Mesothelial cell of epicardium (in vitro differentiated cells): ENCODE measurements around the gene METRNL. TPM values are rescaled to one million over a fixed set of nuclear protein-coding genes. Genes with fewer than 3 reads are reported as not detected.
"Not testable (repeated sequence)": the region's sequence is repeated elsewhere in the genome, so short reads cannot be mapped to it uniquely, and the experiment has no call there.

Source experiments
- DNase-seq, 2 experiments: peaks; one replicate each; pipeline ENCODE4 v3.0.0; 2021; ENCODE audit warnings: low spot score in 2 of 2; ENCODE audit not compliant: unreplicated experiment in 2 of 2
- H3K27ac Mint-ChIP-seq: 2 replicates; pipeline ENCODE4 v1.8.0; 2021; ENCODE audit warnings: mixed read lengths
- H3K27me3 Mint-ChIP-seq: 2 replicates; pipeline ENCODE4 v1.8.0; 2021; ENCODE audit warnings: low read depth, mixed read lengths
- H3K36me3 Mint-ChIP-seq: 2 replicates; pipeline ENCODE4 v1.8.0; 2021; ENCODE audit warnings: mixed read lengths
- H3K4me1 Mint-ChIP-seq: 2 replicates; pipeline ENCODE4 v1.8.0; 2021; ENCODE audit warnings: mixed read lengths
- H3K4me3 Mint-ChIP-seq: 2 replicates; pipeline ENCODE4 v1.8.0; 2021; ENCODE audit warnings: mild to moderate bottlenecking, moderate library complexity, mixed read lengths
- H3K9me3 Mint-ChIP-seq: 2 replicates; pipeline ENCODE4 v1.8.0; 2021; ENCODE audit warnings: mixed read lengths
- total RNA-seq: library from RNA; stranded (reverse); gene quantifications from 3 replicates; pipeline ENCODE4 v1.2.1, GENCODE V29; 2021
- TF ChIP-seq, protein P1 (sequence below): fragments of 200-600 bp; sonication (generic); IDR thresholded peaks from one replicate; pipeline ENCODE4 v1.5.0; 2021; ENCODE audit warnings: antibody characterized with exemption; ENCODE audit not compliant: unreplicated experiment

Gene METRNL
- total RNA-seq, 1 donor from 2014 or later = 106 TPM

DNA sequence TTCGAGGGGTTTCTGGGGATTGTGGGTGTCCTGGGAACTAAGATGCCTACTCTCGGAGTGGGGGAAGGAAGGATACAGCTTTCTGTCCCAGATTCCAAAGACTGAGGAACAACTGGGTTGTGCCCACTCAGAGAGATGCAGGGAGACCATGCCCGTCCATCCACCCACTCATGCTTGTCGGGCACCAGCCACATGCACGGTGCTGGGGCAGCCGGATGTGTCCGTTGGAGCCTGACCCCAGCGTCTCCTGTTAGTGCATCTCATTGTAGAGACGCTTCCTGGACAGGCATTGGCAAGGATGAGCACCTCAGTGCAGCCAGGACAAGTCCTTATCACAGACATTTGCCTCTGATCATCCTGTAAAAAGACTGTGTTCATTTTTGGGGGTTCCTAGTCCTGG, 58.1 kb downstream of the METRNL start:
- TF ChIP-seq, protein P1, sequence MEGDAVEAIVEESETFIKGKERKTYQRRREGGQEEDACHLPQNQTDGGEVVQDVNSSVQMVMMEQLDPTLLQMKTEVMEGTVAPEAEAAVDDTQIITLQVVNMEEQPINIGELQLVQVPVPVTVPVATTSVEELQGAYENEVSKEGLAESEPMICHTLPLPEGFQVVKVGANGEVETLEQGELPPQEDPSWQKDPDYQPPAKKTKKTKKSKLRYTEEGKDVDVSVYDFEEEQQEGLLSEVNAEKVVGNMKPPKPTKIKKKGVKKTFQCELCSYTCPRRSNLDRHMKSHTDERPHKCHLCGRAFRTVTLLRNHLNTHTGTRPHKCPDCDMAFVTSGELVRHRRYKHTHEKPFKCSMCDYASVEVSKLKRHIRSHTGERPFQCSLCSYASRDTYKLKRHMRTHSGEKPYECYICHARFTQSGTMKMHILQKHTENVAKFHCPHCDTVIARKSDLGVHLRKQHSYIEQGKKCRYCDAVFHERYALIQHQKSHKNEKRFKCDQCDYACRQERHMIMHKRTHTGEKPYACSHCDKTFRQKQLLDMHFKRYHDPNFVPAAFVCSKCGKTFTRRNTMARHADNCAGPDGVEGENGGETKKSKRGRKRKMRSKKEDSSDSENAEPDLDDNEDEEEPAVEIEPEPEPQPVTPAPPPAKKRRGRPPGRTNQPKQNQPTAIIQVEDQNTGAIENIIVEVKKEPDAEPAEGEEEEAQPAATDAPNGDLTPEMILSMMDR = no peak
- H3K9me3 Mint-ChIP-seq = peaks cover 22% of the 10 kb centered on the region
- H3K4me1 Mint-ChIP-seq = peaks cover 6% of the 10 kb centered on the region
- DNase-seq = peak in 1 of 2 experiments; percentile 19
- peaks cover 3% of the 10 kb centered on the region for H3K36me3 Mint-ChIP-seq
- no peak overlapping the region for H3K4me3 Mint-ChIP-seq
- H3K27me3 Mint-ChIP-seq = peaks cover 39% of the 10 kb centered on the region
- H3K27ac Mint-ChIP-seq = no peak overlapping the region

DNA sequence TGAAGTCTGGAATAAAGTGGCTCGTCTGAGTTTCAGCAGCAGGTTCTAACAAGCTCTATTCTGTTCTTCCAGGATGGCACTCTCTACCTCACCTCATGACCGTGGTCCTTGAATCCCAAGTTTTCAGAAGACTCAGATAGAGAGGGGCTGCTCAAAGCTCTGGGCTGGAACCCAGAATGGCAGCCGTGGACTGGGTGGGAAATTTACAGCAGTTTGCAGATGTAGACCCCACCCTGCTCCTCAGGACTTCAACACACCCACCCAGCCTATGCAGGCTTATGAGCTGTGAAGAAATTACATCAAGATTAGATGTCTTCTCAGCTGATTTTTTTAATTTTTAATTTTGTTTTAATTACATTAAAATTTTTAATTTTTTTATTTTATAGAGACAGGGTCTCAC, 59.4 kb downstream of the METRNL start:
- peak in 1 of 2 experiments; percentile 10 for DNase-seq
- Mint-ChIP-seq H3K27me3 (peaks cover 27% of the 10 kb centered on the region), H3K36me3 (peaks cover 3% of the 10 kb centered on the region), H3K27ac (no peak overlapping the region), H3K9me3 (peaks cover 31% of the 10 kb centered on the region), H3K4me3 (no peak overlapping the region), H3K4me1 (no peaks in the 10 kb centered on the region)
- TF ChIP-seq, protein P1 = no peak

DNA sequence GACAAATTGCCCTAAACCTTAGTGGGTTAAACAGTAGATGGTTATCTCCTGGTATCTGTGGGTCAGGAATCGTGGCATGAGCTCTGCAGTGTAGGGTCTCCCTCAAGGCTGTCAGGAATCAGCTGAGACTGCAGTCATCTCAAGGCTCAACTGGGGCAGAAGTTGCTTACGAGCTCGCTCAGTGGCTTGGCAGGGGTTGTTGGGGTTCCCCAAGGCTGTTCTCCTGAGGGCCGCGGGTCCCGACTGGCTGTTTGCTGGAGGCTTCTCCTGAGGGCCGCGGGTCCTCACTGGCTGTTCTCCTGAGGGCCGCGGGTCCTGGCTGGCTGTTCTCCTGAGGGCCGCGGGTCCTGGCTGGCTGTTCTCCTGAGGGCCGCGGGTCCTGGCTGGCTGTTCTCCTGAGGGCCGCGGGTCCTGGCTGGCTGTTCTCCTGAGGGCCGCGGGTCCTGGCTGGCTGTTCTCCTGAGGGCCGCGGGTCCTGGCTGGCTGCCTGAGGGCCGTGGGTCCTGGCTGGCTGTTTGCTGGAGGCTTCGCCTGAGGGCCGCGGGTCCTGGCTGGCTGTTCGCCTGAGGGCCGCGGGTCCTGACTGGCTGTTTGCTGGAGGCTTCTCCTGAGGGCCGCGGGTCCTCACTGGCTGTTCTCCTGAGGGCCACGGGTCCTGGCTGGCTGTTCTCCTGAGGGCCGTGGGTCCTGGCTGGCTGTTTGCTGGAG, 60.3 kb downstream of the METRNL start:
- not testable (repeated sequence) for H3K27ac Mint-ChIP-seq, H3K36me3 Mint-ChIP-seq, H3K4me1 Mint-ChIP-seq, H3K4me3 Mint-ChIP-seq
- Mint-ChIP-seq H3K9me3 (peaks cover 31% of the 10 kb centered on the region), H3K27me3 (peaks cover 28% of the 10 kb centered on the region)
- peak in 1 of 2 experiments; percentile 28 for DNase-seq

DNA sequence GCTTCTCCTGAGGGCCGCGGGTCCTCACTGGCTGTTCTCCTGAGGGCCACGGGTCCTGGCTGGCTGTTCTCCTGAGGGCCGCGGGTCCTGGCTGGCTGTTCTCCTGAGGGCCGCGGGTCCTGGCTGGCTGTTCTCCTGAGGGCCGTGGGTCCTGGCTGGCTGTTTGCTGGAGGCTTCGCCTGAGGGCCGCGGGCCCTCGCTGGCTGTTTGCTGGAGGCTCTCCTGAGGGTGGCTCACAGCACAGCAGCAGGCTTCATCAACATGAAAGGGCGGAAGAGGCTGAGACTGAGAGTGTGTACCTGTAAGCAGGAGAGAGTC, 60.8 kb downstream of the METRNL start:
- H3K4me3 Mint-ChIP-seq, H3K27ac Mint-ChIP-seq, H3K4me1 Mint-ChIP-seq, H3K36me3 Mint-ChIP-seq, DNase-seq: not testable (repeated sequence)
- Mint-ChIP-seq H3K9me3 (peaks cover 31% of the 10 kb centered on the region), H3K27me3 (peaks cover 30% of the 10 kb centered on the region)

DNA sequence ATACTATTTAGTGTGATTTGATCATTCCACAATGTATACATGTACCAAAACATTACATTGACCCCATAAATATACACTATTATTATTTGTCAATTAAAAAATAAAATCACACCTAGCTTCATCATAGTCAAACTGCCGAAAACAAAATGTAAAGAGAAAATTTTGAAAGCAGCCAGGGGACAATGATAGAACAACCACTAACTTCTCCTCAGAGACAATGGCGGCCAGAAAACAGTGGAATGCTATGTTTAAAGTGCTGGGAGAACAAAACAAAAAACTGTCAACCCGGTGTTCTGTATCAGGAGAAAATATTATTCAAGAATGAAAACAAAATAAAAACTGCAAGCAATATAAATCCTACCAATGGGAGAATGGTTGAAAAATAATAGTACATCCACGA, 63.2 kb downstream of the METRNL start:
- H3K9me3 Mint-ChIP-seq = peaks cover 38% of the 10 kb centered on the region
- no peak overlapping the region for H3K27ac Mint-ChIP-seq
- H3K4me3 Mint-ChIP-seq = no peak overlapping the region
- H3K4me1 Mint-ChIP-seq = no peaks in the 10 kb centered on the region
- TF ChIP-seq, protein P1 = no peak
- DNase-seq = no peak
- H3K36me3 Mint-ChIP-seq = peaks cover 3% of the 10 kb centered on the region
- H3K27me3 Mint-ChIP-seq = peaks cover 17% of the 10 kb centered on the region

DNA sequence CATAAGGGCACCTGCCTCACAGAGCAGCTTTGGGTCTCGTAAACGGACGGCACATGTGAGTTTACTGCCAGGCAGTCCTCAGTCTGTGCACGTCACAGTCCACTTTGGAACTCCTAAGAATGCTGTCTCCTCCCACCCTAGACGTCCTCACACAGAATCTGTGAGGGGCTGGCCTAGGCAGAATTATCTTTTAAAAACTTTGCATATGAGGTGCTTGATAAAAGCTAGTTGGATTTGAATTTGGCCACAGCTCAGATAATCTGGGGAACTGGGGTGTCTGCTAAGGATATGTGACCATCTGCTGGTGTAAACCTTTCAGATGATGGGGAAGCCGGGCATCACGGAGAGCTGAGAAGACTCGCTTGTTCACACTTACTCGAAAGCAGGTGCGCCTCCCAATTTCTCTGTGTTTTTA, 64.4 kb downstream of the METRNL start:
- peaks cover 8% of the 10 kb centered on the region for H3K27me3 Mint-ChIP-seq
- peaks cover 3% of the 10 kb centered on the region for H3K36me3 Mint-ChIP-seq
- TF ChIP-seq, protein P1 = no peak
- peaks cover 38% of the 10 kb centered on the region for H3K9me3 Mint-ChIP-seq
- no peak overlapping the region for H3K27ac Mint-ChIP-seq
- DNase-seq = no peak
- no peaks in the 10 kb centered on the region for H3K4me1 Mint-ChIP-seq
- H3K4me3 Mint-ChIP-seq = no peak overlapping the region

Other genes starting within 250 kb of the METRNL start
- 1.8 to 2.6 TPM (median 2.3 TPM) in 3 replicates for gene ZNF750, start 239.6 kb upstream of the METRNL start, total RNA-seq